Esophagus squamous epithelium (tissue), 5 donors: ENCODE measurements around the gene STXBP5L. TPM values are rescaled to one million over a fixed set of nuclear protein-coding genes. Genes with fewer than 3 reads are reported as not detected.
"Not testable (repeated sequence)": the region's sequence is repeated elsewhere in the genome, so short reads cannot be mapped to it uniquely, and the experiment has no call there.

Experiments used
- DNase-seq: peaks from one replicate; lab custom pipeline; 2025; lab: John Stamatoyannopoulos, UW
- H3K27ac ChIP-seq, 4 donors: fragments of 200-600 bp; sonication (generic); one replicate each; pipeline ENCODE4 v1.5.1; 2016 to 2019; ENCODE audit warnings: mild to moderate bottlenecking in 1 of 4
- H3K27me3 ChIP-seq, 4 donors: fragments of 200-600 bp; sonication (generic); 1 replicate in 3 of 4; 2 replicates in 1 of 4; pipeline versions ENCODE4 v1.5.1 to v1.6.0; 2017 to 2021; ENCODE audit warnings: antibody characterized with exemption in 1 of 4
- H3K36me3 ChIP-seq, 3 donors: fragments of 200-600 bp; sonication (generic); one replicate each; pipeline ENCODE4 v1.5.1; 2016 to 2019
- H3K4me1 ChIP-seq, 3 donors: fragments of 200-600 bp; sonication (generic); one replicate each; pipeline ENCODE4 v1.5.1; 2017 to 2019
- H3K4me3 ChIP-seq, 4 donors: fragments of 200-600 bp; sonication (generic); 1 replicate in 3 of 4; 2 replicates in 1 of 4; pipeline ENCODE4 v1.5.1; 2016 to 2019; ENCODE audit warnings: mild to moderate bottlenecking in 2 of 4, moderate library complexity in 1 of 4
- H3K9me3 ChIP-seq, 3 donors: fragments of 200-600 bp; sonication (generic); one replicate each; pipeline ENCODE4 v1.5.1; 2016 to 2019
- CTCF ChIP-seq, 6 experiments: fragments of 450-650 bp in 4 of 6; fragments of 200-600 bp in 2 of 6; sonication (generic) in 2 of 6; IDR thresholded peaks; one replicate each; pipeline ENCODE4 v1.5.1; 2016 to 2019; ENCODE audit warnings: antibody characterized with exemption in 6 of 6, mild to moderate bottlenecking in 4 of 6, moderate library complexity in 4 of 6
- POLR2A ChIP-seq, 4 donors: fragments of 450-650 bp; IDR thresholded peaks; one replicate each; pipeline ENCODE4 v1.6.1; 2017; ENCODE audit warnings: antibody characterized with exemption in 4 of 4, mild to moderate bottlenecking in 4 of 4, moderate library complexity in 3 of 4
- whole genome bisulfite sequencing, 2 donors: methylation state at CpG; one replicate each; pipeline ENCODE4 v1.1.5; 2018; 5-methylcytosine and 5-hydroxymethylcytosine counted together
- intact Hi-C: fragments of 100-400 bp; cut with DNase I; formaldehyde crosslinking; loops from one replicate; pipeline ENCODE4 v1.15.0; 2022
- total RNA-seq, 4 donors: library from RNA; depleted of rRNA; stranded (reverse); fragments of >200 nt; gene quantifications; one replicate each; pipeline ENCODE4 v1.1.0, GENCODE V29; 2016
- donor health status: DM: yes; HTN: yes; CAD: no.

The STXBP5L gene
- total RNA-seq, 4 donors from 2014 or later: 0.04 to 1.9 (median 0.18) TPM; not detected in 1

GRCh38 chr3:121436074-121436473, 528.1 kb downstream of the STXBP5L start:
- WGBS, 2 donors: 58 to 80% methylated on average over 2 of the region's 2 CpGs
- H3K27me3 ChIP-seq: no peaks in the 10 kb centered on the region
- no peaks in the 10 kb centered on the region for H3K9me3 ChIP-seq
- no peaks in the 10 kb centered on the region for H3K36me3 ChIP-seq
- no peak overlapping the region for H3K4me3 ChIP-seq
- no peak for DNase-seq
- intact Hi-C loops: no loop called here
- no peak overlapping the region for H3K27ac ChIP-seq
- TF ChIP-seq POLR2A (IDR thresholded peaks at IDR 0.05) (no peak), CTCF (IDR thresholded peaks at IDR 0.05) (no peak)
- H3K4me1 ChIP-seq: peaks cover 0 to 18% (median 2%) of the 10 kb centered on the region in 3 donors

GRCh38 chr3:121436641-121437040, 528.6 kb downstream of the STXBP5L start:
- H3K27me3 ChIP-seq: no peaks in the 10 kb centered on the region
- no peak overlapping the region for H3K4me3 ChIP-seq
- WGBS, 2 donors: 49 to 53% methylated on average over 3 of the region's 3 CpGs
- no peaks in the 10 kb centered on the region for H3K9me3 ChIP-seq
- peaks cover 0 to 18% (median 2%) of the 10 kb centered on the region in 3 donors for H3K4me1 ChIP-seq
- no peak for DNase-seq
- no peak overlapping the region for H3K27ac ChIP-seq
- intact Hi-C loops: no loop called here
- no peak for TF ChIP-seq CTCF (IDR thresholded peaks at IDR 0.05)
- no peak for TF ChIP-seq POLR2A (IDR thresholded peaks at IDR 0.05)
- no peaks in the 10 kb centered on the region for H3K36me3 ChIP-seq

- Histone ChIP-seq H3K27ac (no peak overlapping the region), H3K4me3 (no peak overlapping the region), H3K9me3 (no peaks in the 10 kb centered on the region), H3K36me3 (no peaks in the 10 kb centered on the region), H3K4me1 (no peaks in the 10 kb centered on the region), H3K27me3 (no peaks in the 10 kb centered on the region)
- no peak for TF ChIP-seq POLR2A (IDR thresholded peaks at IDR 0.05)
- TF ChIP-seq CTCF (IDR thresholded peaks at IDR 0.05): no peak
- intact Hi-C loops: no loop called here
- 85 to 95% methylated on average over 1 of the region's 1 CpG for WGBS, 2 donors
- DNase-seq: no peak
Measured at GRCh38 chr3:121443456-121443855, 535.5 kb downstream of the STXBP5L start.

- WGBS, 2 donors: 60 to 78% methylated on average over 2 to 10 of the region's 12 CpGs
- H3K9me3 ChIP-seq, H3K27ac ChIP-seq, H3K36me3 ChIP-seq, H3K4me1 ChIP-seq, H3K4me3 ChIP-seq, intact Hi-C loops, DNase-seq, H3K27me3 ChIP-seq: not testable (repeated sequence)
Measured at GRCh38 chr3:121451752-121452151, 543.7 kb downstream of the STXBP5L start.

- H3K4me1 ChIP-seq: peaks cover 6 to 32% (median 6%) of the 10 kb centered on the region in 3 donors
- intact Hi-C loops: no loop called here
- 88 to 93% methylated on average over 3 of the region's 3 CpGs for WGBS, 2 donors
- no peak for DNase-seq
- H3K9me3 ChIP-seq: no peaks in the 10 kb centered on the region
- no peak overlapping the region for H3K4me3 ChIP-seq
- H3K36me3 ChIP-seq: no peaks in the 10 kb centered on the region
- TF ChIP-seq CTCF (IDR thresholded peaks at IDR 0.05) (no peak), POLR2A (IDR thresholded peaks at IDR 0.05) (no peak)
- peak overlapping the region in 3 of 4 donors; percentile 38 to 67 (median 49) for H3K27ac ChIP-seq
- no peaks in the 10 kb centered on the region for H3K27me3 ChIP-seq
Measured at GRCh38 chr3:121462565-121462964, 554.6 kb downstream of the STXBP5L start.

GRCh38 chr3:121463745-121464144, 555.7 kb downstream of the STXBP5L start:
- TF ChIP-seq POLR2A (IDR thresholded peaks at IDR 0.05) (no peak), CTCF (IDR thresholded peaks at IDR 0.05) (no peak)
- Histone ChIP-seq H3K4me3 (no peak overlapping the region), H3K27me3 (no peaks in the 10 kb centered on the region), H3K9me3 (no peaks in the 10 kb centered on the region), H3K4me1 (peaks cover 6 to 32% (median 6%) of the 10 kb centered on the region in 3 donors), H3K36me3 (no peaks in the 10 kb centered on the region), H3K27ac (peak overlapping the region in 2 of 4 donors; percentile 49 to 67)
- intact Hi-C loops: no loop called here
- no peak for DNase-seq
